AG08396 (cell line): ENCODE data around the gene FER.
"Not testable (repeated sequence)": the region's sequence is repeated elsewhere in the genome, so short reads cannot be mapped to it uniquely, and the experiment has no call there.

Experiments used
- DNase-seq: peaks from one replicate; pipeline ENCODE4 v3.0.0; 2012; ENCODE audit warnings: low spot score, mixed read lengths

Gene FER

DNA sequence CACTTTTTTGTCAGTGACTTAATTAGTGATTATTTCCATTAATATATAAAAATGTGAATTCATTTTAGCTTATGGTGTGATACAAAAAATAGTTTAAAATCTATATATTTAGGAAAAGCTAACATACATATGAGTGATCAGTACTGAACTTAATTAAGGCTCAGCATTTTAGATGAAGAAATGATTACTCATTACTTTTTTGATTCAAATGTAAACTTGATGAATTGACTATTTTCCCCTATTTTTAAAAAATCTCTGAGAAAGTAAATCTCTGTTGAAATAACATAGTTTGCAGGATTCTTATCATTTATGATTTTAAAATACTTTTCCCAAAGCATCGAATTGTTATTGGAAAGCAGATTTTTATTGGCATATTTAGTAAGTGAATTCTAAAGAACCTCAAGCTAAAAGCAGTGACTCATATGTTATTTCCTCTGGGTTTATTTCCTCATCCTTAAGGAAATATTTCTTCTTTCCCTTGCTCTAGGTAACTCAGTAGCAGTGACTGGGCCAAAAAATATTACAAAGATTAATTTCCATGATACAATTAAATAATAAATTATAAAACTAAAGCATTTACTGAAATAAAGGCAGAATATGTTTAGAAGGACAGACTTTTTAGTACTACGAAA, 290.6 kb downstream of the FER start:
- no peak for DNase-seq

DNA sequence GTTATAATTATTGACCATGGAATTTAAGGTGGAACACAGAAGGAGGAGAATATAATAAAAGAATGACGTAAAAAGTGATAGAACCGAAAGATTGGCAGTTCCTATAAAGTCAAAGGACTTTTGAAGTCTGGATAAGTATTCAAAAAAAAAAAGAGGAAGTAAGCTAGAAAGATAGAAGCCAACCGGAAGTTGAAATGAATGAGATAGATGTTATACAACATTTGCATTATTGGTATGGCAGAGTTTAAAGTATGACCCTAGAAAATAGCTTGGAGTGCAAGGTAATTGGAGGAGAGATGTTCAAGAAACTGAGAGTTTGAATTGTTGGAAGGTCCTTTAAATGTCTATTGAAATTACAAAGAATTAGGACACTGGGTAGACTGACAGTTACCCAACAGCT, 293.6 kb downstream of the FER start:
- no peak for DNase-seq

DNA sequence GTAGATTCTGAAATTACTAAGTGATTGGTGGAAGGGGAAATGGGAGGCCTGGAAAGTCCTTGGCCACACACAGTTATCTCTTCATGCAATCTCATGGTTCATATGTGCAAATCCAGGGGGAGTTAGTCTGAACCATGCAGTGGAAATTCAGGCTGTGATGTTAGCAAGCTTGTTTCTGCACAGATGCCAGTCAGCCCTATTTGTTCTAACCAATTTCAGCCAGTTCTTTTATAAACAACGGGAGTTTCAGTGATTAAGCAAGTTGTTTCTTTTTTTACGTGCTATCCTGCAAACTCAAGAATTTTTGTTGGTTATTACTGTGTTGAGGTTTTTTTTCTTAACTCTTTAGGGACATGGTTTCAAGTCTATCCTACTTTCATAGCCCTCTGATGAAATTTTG, 298.0 kb downstream of the FER start:
- DNase-seq, result no peak

DNA sequence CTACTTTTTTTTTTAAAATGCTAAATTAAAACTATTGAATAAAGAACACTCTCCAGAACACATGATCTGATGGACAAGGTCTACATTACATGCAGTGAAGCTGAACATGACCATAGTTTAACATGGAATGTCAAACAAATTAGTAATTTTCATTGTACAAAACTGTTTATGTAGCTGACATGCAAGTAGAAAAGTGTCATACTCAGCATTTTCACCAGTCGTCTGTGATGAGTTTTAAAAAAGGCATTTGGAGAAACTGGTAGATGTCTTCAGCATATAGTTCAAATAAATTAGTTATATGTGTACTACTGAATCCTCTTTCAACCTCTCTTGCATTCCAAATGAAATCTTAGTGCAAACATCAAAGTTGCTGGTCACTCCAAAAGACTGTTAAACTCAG, 301.9 kb downstream of the FER start:
- no peak for DNase-seq

DNA sequence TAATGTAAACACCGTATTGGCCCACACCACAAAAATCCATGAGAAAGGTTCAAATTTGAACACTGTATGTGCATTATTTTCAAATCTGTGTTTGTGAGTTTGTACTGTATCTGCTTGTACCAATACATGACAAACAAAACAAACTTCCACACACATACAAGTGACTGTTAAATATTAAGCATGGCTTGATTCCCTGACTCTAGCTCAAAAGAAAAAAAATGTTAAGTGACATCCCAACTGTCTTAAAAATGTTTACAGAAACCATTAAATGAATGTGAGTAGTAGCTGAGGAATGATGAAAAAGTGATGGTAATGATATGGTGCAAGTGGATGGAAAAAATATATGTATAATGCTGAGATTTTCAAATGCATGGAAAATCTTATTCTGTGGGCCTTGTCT, 302.6 kb downstream of the FER start:
- not testable (repeated sequence) for DNase-seq

DNA sequence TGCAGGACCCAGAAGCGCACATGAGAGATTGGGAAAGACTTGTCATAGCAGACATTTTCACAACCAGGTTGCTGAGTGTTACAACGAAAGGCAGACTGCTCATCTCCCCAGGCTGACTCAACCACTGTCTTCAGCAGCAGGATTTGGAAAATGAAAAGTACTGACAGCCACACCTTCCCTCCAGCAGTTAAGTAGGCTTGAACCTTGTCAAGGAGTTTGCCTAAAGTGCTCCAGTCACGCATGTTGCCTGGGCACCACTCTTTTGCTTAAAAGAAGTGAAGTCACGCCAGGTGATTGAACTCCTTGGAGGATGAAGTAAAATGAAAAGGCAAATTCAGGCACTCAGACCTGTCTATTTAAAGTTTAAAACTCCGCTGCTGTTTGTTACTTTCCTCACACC, 304.5 kb downstream of the FER start:
- DNase-seq, result not testable (repeated sequence)

DNA sequence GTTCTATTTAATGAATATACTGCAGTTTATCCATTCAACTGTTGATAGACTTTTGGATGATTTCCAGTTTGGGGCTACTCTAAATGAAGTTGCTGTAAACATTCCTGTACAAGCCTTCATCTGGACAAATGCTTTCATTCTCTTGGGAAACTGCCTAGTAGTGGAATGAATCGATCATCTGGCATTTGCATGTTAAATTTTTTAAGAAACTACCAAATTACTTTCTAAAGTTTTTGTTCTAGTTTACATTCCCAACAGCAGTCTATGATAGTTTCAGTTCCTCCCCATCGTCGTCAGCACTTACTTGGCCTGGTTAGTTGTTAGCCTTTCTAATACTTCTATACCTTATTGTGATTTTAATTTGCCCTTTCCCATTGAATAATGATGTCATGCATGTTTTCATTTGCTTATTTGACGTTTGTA, 306.3 kb downstream of the FER start:
- DNase-seq, result peak; percentile 9

DNA sequence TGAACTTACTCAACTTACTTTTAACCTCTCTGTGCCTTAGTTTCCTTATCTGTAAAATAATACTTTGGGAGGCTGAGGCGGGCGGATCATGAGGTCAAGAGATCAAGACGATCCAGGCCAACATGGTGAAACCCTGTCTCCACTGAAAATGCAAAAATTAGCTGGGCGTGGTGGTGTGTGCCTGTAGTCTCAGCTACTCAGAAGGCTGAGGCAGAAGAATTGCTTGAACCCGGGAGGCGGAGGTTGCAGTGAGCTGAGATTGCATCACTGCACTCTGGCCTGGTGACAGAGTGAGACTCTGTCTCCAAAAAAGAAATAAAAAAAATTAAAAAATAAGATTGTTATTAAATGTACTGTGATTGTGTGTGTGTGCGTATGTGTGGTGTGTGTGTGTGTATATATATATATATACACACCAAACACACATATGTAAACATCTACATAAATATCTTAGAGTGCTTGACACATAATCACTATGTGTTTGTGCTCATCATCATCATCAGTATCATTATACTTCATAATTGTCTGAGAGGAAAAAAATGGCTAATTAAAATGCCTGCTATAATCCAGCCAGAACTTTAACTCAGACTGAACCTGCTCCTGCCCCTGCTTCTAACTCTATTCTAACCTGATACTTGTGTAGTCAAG, 312.8 kb downstream of the FER start:
- DNase-seq, result no peak

DNA sequence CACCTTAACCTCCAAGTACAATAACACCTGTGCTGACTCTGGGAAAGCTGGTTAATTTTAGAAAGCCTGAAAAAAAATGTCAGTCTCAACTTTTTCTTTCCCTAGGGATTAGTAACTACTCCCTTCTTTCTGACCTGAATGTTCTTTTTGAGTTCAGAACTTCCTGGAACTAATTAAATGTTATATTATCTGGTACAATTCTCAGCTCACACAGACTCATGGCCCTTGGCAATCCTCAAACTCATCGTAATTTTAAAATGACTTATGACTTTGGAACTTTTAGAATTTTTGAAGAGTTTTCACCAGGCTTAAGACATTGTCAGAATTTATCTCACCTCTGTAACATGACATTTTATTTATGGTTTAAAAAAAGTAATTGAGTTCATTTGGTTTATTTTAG, 315.0 kb downstream of the FER start:
- no peak for DNase-seq

DNA sequence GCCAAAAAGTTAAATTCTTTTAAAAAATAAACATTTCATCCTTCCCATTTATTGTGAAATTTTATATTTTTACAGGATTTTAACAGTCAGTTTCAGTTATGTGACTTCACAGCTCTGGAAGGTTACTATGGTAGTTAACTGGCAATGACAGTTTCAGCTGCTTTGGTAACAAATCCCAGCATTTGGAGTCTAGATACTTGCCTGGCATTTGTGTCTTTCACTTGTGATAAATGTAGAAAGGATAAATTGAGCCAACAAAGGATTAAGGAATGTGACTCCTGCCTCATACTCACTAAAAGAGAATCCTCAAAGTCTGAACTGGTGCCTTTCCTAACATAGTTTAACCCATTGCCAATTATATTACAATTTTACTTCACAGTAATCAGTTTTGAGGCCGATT, 315.5 kb downstream of the FER start:
- no peak for DNase-seq

DNA sequence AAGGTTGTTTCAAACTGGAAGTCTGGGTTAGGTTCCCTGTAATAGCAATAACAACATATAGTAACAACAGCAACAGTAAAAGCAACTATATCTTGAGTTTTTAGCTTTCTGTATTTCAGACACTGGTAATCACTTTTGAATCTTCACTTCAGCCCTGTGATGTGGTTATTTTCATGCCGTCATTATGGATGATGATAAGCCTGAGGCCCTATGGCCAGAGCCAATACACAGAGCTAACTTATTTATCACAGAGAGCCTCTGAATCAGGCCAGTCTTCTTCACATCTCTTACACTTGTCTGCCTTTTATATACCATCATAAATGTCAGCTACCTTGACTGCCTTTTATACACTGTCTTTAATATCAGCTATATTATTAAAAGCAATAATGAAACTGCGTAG, 329.0 kb downstream of the FER start:
- DNase-seq, result no peak

DNA sequence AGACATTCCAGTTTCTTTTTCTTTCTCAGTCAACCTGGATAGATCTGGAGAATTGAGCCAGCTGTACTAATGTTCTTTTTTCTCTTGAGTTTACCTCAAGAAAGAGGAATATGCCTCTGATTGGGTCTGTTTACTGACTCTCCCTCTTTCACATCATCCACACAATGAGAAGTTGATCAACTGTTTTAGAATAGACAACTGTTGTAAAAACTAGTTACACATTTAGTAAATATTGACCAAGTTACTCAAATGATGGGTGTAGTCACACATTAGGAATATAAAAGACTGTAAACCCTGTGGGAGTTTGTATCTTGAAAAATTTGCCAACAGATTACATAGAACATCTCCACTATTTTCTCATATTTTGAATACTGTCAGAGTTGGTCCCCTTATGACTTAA, 330.8 kb downstream of the FER start:
- DNase-seq, result no peak

DNA sequence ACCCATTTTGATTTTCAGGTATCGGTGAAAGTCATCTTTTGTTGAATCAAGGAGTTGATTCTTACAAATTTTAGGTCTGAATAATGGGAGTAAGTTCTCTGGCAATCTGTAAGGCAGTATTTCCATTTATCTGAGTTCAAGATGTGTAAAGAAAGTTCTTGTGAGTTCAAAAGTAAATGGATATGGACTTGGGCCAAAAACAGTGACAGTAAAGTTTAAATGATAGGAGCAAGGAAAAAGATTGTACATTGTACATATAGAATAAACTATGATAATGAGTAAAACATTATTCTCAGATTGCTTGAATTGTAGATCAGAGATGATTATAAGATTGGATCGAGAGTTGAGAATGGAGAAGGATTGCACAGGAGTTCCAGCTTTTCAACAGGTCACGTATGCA, 332.8 kb downstream of the FER start:
- no peak for DNase-seq

DNA sequence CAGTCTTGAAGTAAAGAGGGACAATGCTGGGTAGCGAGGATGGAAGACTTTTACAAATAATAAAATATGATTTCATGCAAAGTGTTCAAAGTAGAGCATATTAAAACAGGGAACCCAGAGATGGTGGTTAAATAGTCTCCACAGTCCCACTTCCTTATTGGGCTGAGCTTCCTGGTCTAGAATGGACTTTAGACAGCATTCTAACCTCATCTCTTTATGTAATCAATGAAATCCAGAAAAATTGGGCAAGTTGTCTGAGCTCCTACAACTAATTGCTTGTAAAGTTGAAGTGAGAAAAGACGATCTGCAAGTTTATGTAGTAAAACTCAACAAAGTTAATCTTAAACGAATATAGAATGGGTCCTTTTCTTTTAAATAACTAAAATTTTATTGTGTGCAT, 333.2 kb downstream of the FER start:
- no peak for DNase-seq

DNA sequence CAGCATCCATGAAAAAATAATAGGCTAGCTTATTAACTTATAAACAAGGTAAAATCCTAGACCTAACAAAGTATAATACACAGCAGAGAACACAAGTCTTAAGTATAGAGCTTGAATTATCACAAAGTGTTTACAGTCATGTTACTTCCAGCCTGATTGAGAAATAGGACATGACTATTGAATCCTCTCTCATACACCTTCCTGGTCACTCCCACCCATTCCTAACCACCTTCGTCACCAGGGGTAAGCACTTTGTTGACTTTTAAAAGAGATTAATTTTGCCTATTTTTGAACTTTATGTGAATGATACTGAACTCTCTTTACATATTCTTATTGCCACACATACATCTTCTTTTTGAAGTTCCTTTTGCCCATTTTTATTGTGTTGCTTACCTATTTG, 336.2 kb downstream of the FER start:
- DNase-seq, result no peak

DNA sequence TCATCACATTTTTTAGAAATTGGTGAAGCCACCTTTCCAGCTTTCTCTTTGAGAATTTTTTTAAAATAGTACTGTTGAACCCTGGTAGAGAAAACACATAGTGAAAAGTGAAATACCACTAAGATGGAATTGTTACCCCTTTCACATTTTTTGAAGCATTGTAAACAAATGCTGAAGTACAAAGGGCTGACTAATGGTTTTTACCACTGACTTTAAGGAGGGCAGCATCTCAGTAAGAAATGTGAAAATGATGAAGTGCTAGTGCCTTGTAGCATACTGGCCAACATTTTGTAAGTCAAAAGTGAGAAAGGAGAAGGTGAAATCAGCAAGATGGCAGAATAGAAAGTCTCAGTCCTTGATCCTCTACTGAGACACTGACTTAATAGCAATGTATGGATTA, 341.5 kb downstream of the FER start:
- DNase-seq, result no peak

DNA sequence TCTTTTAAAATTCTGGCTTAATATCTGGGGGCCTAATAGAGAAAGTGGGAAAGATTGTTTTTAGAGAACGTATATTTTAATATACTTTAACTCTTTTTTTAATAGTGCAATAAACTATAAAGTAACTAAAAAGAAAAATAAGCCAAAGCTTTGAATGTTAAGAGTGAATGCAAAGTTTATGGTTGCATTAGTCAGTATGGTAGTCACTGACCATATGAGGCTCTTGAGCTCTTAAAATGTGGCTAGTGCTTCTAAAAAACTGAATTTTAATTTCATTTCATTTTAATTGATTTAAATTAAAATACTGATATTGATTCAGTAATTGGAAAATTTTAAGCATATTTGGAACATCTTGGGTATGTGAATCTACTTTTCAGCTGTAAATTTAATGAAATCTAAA, 351.4 kb downstream of the FER start:
- DNase-seq, result no peak

DNA sequence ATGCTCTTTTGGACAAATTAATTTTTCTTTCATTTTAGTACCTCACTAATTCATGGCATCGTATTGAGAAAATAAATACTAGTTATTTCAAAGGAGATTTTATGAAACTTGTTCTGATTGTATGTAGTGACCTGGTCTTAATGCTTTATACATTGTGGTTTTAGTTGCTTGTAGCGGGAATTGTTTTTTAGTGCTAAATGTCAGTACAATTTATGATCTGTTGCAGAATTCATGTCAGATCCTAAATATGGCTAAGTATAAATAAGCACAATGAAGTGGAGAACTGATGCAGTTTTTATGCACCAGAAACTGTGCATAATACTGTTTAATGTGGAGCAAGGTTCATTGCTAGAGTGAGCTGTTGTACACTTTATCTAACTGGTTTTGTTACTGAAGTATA, 353.3 kb downstream of the FER start:
- no peak for DNase-seq

DNA sequence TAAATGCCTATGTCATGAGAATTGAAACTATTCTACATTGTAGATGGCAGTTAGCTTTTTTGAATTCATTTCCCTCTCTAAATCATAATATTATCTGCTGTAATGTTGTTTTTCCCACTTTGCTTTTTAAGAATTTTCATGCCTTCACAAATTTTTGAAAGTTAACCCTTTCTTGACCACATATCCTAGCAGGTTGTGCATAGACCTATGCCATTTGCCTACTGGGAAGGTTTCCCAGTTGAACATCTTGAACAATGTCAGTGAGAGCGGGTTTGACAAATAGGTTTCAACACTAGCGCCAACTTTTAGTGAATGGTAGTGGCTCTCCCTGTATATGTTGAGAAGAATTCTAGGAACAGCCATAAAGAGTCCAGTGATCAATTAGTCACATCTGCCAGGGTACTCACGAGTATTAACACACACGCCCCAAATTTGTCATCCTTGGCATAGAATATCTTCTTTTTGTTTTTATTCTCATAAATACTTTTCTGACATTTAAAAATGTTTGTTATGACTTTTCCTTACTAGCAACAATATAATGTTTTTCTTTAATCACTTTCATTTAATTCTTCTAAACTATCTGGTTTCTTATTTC, 354.5 kb downstream of the FER start:
- DNase-seq, result no peak

DNA sequence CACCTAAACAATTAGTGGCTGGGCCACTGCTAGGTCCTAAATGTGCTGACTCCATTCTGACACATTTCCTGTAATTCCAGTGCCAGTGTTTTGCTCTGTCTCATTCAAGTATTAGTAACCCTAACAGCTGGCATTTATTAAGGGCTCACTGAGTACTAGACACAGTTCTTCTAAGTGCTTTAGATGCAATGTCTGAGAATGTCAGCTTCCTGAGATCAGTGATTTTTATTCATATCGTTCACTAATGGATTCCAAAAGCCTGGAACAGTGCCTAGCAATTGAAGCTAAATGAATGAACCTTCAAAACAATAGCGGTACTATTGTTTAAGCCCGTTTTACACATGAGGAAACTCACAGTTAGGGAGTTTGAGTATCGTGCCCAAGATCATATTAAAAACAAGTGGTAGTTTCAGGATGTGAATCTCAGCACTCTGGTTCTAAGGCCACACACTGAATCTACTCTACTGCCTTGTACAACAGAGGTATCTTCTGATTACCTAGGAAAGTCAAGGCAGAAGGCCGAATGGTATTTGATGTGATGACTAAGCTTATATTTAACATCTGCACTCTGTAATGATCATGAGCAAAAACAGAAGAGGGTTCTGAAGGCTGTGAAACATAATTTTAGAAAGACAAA, 358.1 kb downstream of the FER start:
- DNase-seq, result peak; percentile 38

DNA sequence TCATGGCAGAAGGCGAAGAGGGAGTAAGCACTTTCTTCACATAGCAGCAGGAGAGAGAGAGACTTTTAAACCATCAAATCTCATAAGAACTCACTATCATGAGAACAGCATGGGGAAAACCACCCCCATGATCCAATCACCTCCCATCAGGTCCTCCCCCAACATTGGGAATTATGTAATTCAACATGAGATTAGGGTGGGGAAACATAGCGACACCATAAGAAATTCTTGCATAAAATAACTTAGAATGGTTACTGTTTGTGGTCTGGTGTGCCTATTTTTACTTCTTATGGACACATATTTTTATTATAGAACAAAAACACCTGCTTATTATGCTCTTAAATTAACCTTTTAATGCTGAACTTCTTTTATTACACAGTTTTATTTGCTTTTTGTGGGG, 364.0 kb downstream of the FER start:
- DNase-seq, result no peak

DNA sequence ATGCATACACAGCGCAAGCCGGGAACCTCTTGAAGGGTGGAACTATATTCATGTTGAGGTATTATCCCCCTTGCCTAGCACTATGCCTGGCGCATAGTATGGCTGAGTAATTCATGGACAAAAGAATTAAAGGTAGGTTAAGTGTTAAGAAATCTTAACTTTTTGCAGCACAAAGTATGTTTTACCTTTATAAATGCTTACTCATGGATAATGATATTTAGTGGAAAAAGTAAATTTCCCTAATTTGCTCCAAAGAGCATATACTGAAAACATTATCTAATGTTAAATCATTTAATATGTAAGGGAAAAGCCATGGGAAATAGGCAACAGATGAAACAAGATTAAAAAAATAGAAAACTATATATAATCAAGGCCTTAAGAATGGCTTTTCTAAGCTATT, 365.9 kb downstream of the FER start:
- no peak for DNase-seq

DNA sequence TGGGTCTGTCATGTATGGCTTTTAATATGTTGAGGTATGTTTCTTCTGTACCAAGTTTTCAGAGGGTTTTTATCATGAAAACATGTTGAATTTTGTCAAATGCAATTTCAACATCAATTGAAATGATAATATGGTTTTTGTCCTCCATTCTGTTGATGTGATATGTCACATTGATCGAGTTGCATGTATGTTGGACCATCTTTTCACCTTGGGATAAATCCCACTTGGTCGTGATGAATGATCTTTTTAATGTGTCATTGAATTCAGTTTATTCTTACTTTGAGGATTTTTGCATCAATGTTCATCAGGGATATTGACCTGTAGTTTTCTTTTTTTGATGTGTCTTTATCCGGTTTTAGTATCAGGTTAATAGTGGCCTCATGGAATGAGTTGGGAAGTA, 373.5 kb downstream of the FER start:
- DNase-seq, result no peak
